HG03571 (cell line): ENCODE data around the gene DNM3.
"Not testable (repeated sequence)": the region's sequence is repeated elsewhere in the genome, so short reads cannot be mapped to it uniquely, and the experiment has no call there.

Experiments
- ATAC-seq: cut with Tn5 transposase; IDR thresholded peaks from one replicate; pipeline ENCODE4 v1.9.1; 2021; ENCODE audit not compliant: unreplicated experiment

Gene DNM3

GRCh38 chr1:172307508-172307907 is 466.2 kb downstream of the DNM3 start:
- ATAC-seq: not testable (repeated sequence)

- no peak for ATAC-seq
These were observed 466.8 kb downstream of the DNM3 start for GRCh38 chr1:172308142-172308541.

GRCh38 chr1:172308577-172308976 is 467.3 kb downstream of the DNM3 start:
- no peak for ATAC-seq

GRCh38 chr1:172320733-172321132 is 479.4 kb downstream of the DNM3 start:
- no peak for ATAC-seq

GRCh38 chr1:172321451-172321850 is 480.2 kb downstream of the DNM3 start:
- no peak for ATAC-seq

- ATAC-seq: no peak
These were observed 481.1 kb downstream of the DNM3 start for GRCh38 chr1:172322219-172323061.

- ATAC-seq: no peak
These were observed 482.4 kb downstream of the DNM3 start for GRCh38 chr1:172323686-172324085.

GRCh38 chr1:172324086-172324485 is 482.8 kb downstream of the DNM3 start:
- no peak for ATAC-seq

GRCh38 chr1:172324761-172325160 is 483.5 kb downstream of the DNM3 start:
- no peak for ATAC-seq

- ATAC-seq: no peak
These were observed 484.2 kb downstream of the DNM3 start for GRCh38 chr1:172325531-172325930.

- ATAC-seq: no peak
These were observed 484.8 kb downstream of the DNM3 start for GRCh38 chr1:172326136-172326535.

GRCh38 chr1:172328266-172328665 is 487.0 kb downstream of the DNM3 start:
- no peak for ATAC-seq

- ATAC-seq: no peak
These were observed 490.9 kb downstream of the DNM3 start for GRCh38 chr1:172332230-172332629.

GRCh38 chr1:172335377-172335776 is 494.1 kb downstream of the DNM3 start:
- ATAC-seq: no peak

- ATAC-seq: no peak
These were observed 497.0 kb downstream of the DNM3 start for GRCh38 chr1:172338295-172338735.

GRCh38 chr1:172339842-172340241 is 498.5 kb downstream of the DNM3 start:
- ATAC-seq: no peak

GRCh38 chr1:172340520-172340919 is 499.2 kb downstream of the DNM3 start:
- ATAC-seq: no peak

- no peak for ATAC-seq
These were observed 500.4 kb downstream of the DNM3 start for GRCh38 chr1:172341697-172342096.

- ATAC-seq: peak; percentile 35
These were observed 501.4 kb downstream of the DNM3 start for GRCh38 chr1:172342584-172343239.

- ATAC-seq: no peak
These were observed 502.2 kb downstream of the DNM3 start for GRCh38 chr1:172343240-172344160.

- ATAC-seq: no peak
These were observed 503.1 kb downstream of the DNM3 start for GRCh38 chr1:172344444-172344843.
